ENCODE data around the gene ATN1.

ATN1 gene

GRCh38 chr12:6896846-6897435 is 30.8 kb upstream of the ATN1 start:
- no peak for TF ChIP-seq CTCF (conservative IDR thresholded peaks at IDR 0.05; ENCODE audit: low read depth)
- no peak for DNase-seq (ENCODE audit: low spot score)
- CTCF ChIA-PET, result interaction anchor here (0.6 kb wide), 1 partner anchor 182 kb away, joined by 3 read pairs; no protein-coding TSS in a partner anchor
- H3K27ac ChIP-seq, result no peak overlapping the region
- POLR2A ChIA-PET (ENCODE audit: low non-redundant PET), result no interaction called here

GRCh38 chr12:6899427-6899826 is 28.3 kb upstream of the ATN1 start:
- TF ChIP-seq CTCF (conservative IDR thresholded peaks at IDR 0.05; ENCODE audit: low read depth), result no peak
- DNase-seq (ENCODE audit: low spot score), result no peak
- ChIA-PET CTCF (interaction anchor here (1.5 kb wide), 1 partner anchor 27 kb away, joined by 3 read pairs; the partner anchor contains the start of gene SPSB2), POLR2A (ENCODE audit: low non-redundant PET) (no interaction called here)
- no peak overlapping the region for H3K27ac ChIP-seq

- H3K27ac ChIP-seq, result no peak overlapping the region
- no peak for TF ChIP-seq CTCF (conservative IDR thresholded peaks at IDR 0.05; ENCODE audit: low read depth)
- ChIA-PET POLR2A (ENCODE audit: low non-redundant PET) (no interaction called here), CTCF (interaction anchor here (0.7 to 1.5 kb wide), 2 partner anchors 11 to 28 kb away, joined by 3 read pairs; partner anchors contain the start of gene SPSB2)
- DNase-seq (ENCODE audit: low spot score), result no peak
Measured at GRCh38 chr12:6899837-6900519, 27.8 kb upstream of the ATN1 start.

GRCh38 chr12:6902448-6902847 is 25.3 kb upstream of the ATN1 start:
- ChIA-PET POLR2A (ENCODE audit: low non-redundant PET) (no interaction called here), CTCF (interaction anchor here (0.5 kb wide), 1 partner anchor 23 kb away, joined by 3 read pairs; no protein-coding TSS in a partner anchor)
- TF ChIP-seq CTCF (conservative IDR thresholded peaks at IDR 0.05; ENCODE audit: low read depth), result no peak
- H3K27ac ChIP-seq, result no peak overlapping the region
- DNase-seq (ENCODE audit: low spot score), result no peak

- POLR2A ChIA-PET (ENCODE audit: low non-redundant PET), result no interaction called here
- DNase-seq (ENCODE audit: low spot score), result no peak
- CTCF ChIA-PET, result interaction anchor here (0.8 kb wide), 1 partner anchor 13 kb away, joined by 4 read pairs; no protein-coding TSS in a partner anchor
- no peak overlapping the region for H3K27ac ChIP-seq
- TF ChIP-seq CTCF (conservative IDR thresholded peaks at IDR 0.05; ENCODE audit: low read depth), result no peak
Measured at GRCh38 chr12:6903722-6904121, 24.0 kb upstream of the ATN1 start.

GRCh38 chr12:6904280-6905276 is 23.2 kb upstream of the ATN1 start, which contains the start of gene LRRC23:
Gene LRRC23 (plus strand): TSS chr12:6904822. CDS start chr12:6905634, 812 bp downstream.
- peak within 1 kb of the TSS; percentile 57 for H3K27ac ChIP-seq
- CTCF ChIA-PET, result interaction anchor here (0.7 to 1.3 kb wide), 5 partner anchors 13 to 37 kb away, joined by 3 to 9 read pairs (median 5); partner anchors contain the start of gene SPSB2
- POLR2A ChIA-PET (ENCODE audit: low non-redundant PET), result interaction anchor here (0.6 to 0.7 kb wide), 3 partner anchors 9 to 21 kb away, joined by 3 to 4 read pairs (median 4); partner anchors contain the start of gene ENO2
- DNase-seq (ENCODE audit: low spot score), result peak; percentile 96
- no peak for TF ChIP-seq CTCF (conservative IDR thresholded peaks at IDR 0.05; ENCODE audit: low read depth)
